Measurements from ENCODE around the gene PHKG2. TPM values are rescaled to one million over a fixed set of nuclear protein-coding genes. Genes with fewer than 3 reads are reported as not detected.

Gene PHKG2, protein sequence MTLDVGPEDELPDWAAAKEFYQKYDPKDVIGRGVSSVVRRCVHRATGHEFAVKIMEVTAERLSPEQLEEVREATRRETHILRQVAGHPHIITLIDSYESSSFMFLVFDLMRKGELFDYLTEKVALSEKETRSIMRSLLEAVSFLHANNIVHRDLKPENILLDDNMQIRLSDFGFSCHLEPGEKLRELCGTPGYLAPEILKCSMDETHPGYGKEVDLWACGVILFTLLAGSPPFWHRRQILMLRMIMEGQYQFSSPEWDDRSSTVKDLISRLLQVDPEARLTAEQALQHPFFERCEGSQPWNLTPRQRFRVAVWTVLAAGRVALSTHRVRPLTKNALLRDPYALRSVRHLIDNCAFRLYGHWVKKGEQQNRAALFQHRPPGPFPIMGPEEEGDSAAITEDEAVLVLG
- total RNA-seq: 10 to 100 TPM; 13.5 to 44.7 (median 25.8) TPM

DNA sequence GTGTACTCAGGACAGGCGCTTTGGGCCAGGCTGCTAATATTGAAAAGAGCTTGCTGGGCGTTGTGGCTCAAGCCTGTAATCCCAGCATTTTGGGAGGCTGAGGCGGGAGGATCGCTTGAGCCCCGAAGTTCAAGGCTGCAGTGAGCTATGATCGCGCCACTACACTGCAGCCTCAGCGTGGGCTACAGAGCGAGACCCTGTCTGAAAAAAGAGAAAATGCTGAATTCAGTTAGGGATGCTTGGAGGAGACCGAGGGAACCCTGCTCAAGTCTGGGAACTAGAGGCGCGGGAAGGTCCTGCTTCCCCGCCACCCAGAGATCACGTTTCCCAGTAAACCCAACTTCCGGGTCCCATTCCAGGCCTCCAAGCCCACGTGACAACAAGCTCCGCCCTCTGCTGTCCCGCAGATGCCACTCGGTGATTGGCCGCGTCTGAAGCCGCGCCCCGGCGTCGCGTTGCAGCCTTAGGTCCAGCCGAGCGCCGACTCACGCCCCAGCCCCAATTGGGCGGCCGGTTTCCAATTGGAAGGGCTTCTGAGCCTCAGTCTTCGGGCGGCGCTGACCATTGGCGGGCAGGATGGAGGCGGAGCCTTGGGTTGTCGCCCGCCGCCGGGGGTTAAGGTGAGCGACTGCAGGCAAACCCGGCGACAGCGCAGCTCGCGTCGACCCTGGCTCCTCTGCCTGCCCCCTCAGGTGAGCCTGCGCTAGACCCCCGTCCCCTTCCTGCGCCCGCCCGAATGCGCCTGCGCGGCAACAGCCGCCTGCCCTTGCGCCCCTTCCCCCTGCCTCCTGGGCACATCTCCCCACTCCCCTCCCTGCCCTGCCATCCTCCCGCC, at the start of gene PHKG2:
PHKG2 (plus strand) TSS at position 627 of the 835 bp plus-strand sequence. CDS start 396 bp downstream, outside the sequence.
- Histone ChIP-seq H3K27me3 (no peaks in the 10 kb centered on the region), H3K4me1 (peaks cover 0 to 9% of the 10 kb centered on the region in 2 donors), H3K4me3 (peak within 1 kb of the TSS; percentile 97 to 100), H3K36me3 (no peaks in the 10 kb centered on the region), H3K9me3 (no peaks in the 10 kb centered on the region), H3K27ac (peak within 1 kb of the TSS; percentile 67 to 86)
- intact Hi-C loops (cut with DNase I; ENCODE audit: low total_unique reads): no loop called here
- DNase-seq: peak; percentile 99
- TF ChIP-seq, protein P1, sequence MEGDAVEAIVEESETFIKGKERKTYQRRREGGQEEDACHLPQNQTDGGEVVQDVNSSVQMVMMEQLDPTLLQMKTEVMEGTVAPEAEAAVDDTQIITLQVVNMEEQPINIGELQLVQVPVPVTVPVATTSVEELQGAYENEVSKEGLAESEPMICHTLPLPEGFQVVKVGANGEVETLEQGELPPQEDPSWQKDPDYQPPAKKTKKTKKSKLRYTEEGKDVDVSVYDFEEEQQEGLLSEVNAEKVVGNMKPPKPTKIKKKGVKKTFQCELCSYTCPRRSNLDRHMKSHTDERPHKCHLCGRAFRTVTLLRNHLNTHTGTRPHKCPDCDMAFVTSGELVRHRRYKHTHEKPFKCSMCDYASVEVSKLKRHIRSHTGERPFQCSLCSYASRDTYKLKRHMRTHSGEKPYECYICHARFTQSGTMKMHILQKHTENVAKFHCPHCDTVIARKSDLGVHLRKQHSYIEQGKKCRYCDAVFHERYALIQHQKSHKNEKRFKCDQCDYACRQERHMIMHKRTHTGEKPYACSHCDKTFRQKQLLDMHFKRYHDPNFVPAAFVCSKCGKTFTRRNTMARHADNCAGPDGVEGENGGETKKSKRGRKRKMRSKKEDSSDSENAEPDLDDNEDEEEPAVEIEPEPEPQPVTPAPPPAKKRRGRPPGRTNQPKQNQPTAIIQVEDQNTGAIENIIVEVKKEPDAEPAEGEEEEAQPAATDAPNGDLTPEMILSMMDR (IDR thresholded peaks at IDR 0.05): peak in 2 of 4 experiments; percentile 7 to 11
- TF ChIP-seq POLR2A (IDR thresholded peaks at IDR 0.05): peak; percentile 42 to 57

DNA sequence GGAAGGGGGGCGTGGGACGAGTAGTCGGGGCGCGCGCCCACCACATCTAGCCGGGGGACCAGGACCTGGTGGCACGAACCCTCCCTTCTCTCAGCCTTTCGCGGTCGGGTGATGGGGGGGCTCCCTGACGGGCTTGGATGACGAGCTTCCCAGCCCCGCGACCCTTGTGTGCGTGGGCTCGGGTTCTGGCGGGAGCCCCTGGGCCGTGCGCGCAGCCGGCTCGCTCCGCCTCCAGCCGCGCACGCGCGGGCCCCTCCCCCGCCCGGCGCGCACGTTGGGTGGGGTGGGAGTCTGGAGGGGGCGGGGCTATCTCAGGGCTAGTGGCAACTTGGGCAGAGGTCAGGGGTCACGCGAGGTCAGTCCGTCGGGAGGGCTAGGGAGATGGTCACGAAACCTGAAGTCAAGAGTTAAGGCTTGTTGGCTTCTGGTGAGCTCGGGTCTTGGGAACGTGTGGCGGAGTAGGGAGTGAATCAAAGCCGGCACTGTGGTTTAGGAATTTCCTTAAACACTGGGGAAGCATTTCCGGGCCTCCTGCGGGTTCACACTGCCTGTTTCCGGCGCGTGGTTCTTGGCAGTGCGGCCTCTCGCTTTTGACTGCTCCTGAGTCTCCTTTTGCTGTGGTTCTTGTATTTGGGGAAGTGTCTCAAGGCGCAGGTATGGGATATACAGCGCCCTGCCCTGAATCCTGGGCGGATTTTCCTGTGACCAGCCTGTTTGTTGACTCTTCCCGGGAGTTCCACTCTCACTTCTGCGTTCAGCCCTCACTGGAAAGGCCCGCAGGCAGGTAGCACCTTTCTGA, 49.2 kb upstream of the PHKG2 start, which contains the start of gene SRCAP:
SRCAP (plus strand) TSS at position 356 of the 799 bp plus-strand sequence. CDS start 1,654 bp downstream, outside the sequence.
- peak; percentile 89 to 90 for DNase-seq
- peaks cover 0 to 10% of the 10 kb centered on the region in 2 donors for H3K4me1 ChIP-seq
- H3K9me3 ChIP-seq: no peaks in the 10 kb centered on the region
- TF ChIP-seq POLR2A (IDR thresholded peaks at IDR 0.05): peak; percentile 28 to 80
- TF ChIP-seq, protein P1 (IDR thresholded peaks at IDR 0.05): peak in 1 of 4 experiments; percentile 5
- no peaks in the 10 kb centered on the region for H3K27me3 ChIP-seq
- peak within 1 kb of the TSS; percentile 99 to 100 for H3K27ac ChIP-seq
- no peaks in the 10 kb centered on the region for H3K36me3 ChIP-seq
- H3K4me3 ChIP-seq: peak within 1 kb of the TSS; percentile 83 to 98
- intact Hi-C loops (cut with DNase I; ENCODE audit: low total_unique reads): no loop called here

DNA sequence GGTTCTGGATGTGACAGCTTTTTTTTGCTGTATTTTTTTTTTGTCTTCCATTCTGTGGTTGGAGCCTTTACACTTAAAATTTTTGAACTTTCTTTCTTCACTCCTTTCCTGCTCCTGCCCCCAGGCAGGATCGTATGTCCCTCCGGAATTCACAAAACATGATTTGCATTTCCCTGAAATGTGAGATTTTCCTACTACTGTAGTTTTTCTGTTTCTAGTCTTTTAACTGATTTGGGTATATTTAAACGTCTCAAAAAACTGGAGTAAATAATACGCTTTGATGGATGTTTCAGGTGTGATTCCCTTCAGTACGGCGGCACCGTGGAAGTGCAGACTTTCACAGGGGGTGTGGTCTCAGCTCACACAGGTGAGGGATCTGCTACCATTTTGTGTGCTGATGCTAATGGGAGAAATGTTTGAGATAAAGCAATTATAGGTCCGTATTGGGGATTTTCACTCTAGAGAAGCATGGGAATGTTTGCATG, 48.6 kb upstream of the PHKG2 start:
- intact Hi-C loops (cut with DNase I; ENCODE audit: low total_unique reads): no loop called here
- H3K36me3 ChIP-seq: no peaks in the 10 kb centered on the region
- TF ChIP-seq POLR2A (IDR thresholded peaks at IDR 0.05): no peak
- TF ChIP-seq, protein P1 (IDR thresholded peaks at IDR 0.05): no peak

DNA sequence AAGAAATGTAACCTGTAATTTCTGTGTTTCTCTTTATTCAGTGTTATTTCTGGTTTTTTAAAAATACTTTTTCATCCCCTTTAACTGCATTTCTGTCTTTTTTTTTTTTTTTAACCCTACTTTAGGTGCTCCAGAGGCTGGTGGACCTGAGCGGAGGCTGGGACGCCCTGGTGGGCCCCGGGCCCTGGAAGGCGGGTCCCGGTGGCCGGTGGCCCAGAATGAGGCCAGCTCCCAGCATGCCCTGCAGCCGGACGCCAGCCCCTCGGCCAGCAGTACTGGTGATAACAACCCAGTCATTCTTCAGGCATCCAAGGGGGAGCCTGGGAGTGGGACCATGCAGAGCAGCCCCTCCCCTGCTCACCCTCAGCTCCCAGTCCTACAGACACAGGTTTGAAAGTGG, 47.7 kb upstream of the PHKG2 start:
- H3K27ac ChIP-seq: no peak overlapping the region

More for the DNA sequence above, 48.6 kb upstream of the PHKG2 start:
- DNase-seq: no peak
- no peaks in the 10 kb centered on the region for H3K27me3 ChIP-seq
- peak overlapping the region; percentile 99 to 100 for H3K27ac ChIP-seq
- no peaks in the 10 kb centered on the region for H3K9me3 ChIP-seq
- peaks cover 0 to 10% of the 10 kb centered on the region in 2 donors for H3K4me1 ChIP-seq
- H3K4me3 ChIP-seq: peak overlapping the region; percentile 83 to 98

More for the DNA sequence above, 47.7 kb upstream of the PHKG2 start:
- no peak for DNase-seq
- H3K36me3 ChIP-seq: no peaks in the 10 kb centered on the region
- H3K4me3 ChIP-seq: no peak overlapping the region
- intact Hi-C loops (cut with DNase I; ENCODE audit: low total_unique reads): no loop called here
- TF ChIP-seq, protein P1 (IDR thresholded peaks at IDR 0.05): no peak
- no peak for TF ChIP-seq POLR2A (IDR thresholded peaks at IDR 0.05)
- no peaks in the 10 kb centered on the region for H3K9me3 ChIP-seq
- H3K27me3 ChIP-seq: no peaks in the 10 kb centered on the region
- H3K4me1 ChIP-seq: peaks cover 0 to 10% of the 10 kb centered on the region in 2 donors

Measured in uterus (tissue), 4 donors.